Measurements from ENCODE around the gene CERS6.

Gene CERS6

DNA sequence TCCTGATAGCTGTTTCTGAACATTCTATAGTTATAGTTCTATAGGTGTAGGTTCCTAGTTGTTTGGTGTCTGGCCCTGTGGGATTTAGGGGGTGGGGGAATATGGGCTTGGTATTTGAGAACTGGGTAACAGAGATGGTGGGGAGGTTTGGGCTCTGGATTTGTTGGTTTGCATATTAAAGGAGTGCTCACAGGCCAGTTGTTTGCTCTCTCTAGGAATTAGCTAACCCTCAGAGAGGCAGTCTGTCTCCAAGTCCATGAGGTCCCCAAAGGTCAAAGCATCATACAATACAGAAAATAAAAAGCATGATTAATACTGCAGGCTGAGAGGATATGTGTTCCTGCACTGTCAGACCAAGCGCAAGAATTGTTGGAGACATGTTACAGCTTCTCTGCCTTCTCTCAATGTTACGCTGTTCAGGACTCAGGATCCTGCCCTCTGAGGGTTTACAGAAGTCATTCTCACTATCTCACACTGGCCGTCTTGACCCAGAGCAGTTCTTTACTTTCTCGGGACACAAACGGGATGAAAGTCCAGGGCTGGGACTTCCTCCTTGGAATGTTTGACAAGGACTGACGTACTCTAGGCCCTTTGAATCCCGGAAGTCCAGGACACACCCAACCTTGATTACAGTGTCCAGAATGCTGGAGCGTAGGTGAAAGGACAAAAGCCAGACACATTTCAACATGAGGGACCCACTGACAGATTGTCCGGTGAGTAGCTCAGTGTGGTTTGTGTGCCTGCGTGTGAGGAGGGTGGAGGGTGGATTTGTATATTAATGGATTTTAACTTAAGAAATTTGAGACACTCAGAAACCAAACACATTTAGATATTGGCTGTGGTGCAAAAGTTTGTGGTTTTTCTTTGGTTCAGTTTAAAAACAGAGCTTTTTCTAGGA, 346.1 kb downstream of the CERS6 start, which contains the start of gene NOSTRIN:
NOSTRIN (plus strand) TSS at position 677 of the 898 bp plus-strand sequence; CDS start at position 687, 10 bp downstream.
- DNase-seq (ENCODE audit: low spot score): no peak

DNA sequence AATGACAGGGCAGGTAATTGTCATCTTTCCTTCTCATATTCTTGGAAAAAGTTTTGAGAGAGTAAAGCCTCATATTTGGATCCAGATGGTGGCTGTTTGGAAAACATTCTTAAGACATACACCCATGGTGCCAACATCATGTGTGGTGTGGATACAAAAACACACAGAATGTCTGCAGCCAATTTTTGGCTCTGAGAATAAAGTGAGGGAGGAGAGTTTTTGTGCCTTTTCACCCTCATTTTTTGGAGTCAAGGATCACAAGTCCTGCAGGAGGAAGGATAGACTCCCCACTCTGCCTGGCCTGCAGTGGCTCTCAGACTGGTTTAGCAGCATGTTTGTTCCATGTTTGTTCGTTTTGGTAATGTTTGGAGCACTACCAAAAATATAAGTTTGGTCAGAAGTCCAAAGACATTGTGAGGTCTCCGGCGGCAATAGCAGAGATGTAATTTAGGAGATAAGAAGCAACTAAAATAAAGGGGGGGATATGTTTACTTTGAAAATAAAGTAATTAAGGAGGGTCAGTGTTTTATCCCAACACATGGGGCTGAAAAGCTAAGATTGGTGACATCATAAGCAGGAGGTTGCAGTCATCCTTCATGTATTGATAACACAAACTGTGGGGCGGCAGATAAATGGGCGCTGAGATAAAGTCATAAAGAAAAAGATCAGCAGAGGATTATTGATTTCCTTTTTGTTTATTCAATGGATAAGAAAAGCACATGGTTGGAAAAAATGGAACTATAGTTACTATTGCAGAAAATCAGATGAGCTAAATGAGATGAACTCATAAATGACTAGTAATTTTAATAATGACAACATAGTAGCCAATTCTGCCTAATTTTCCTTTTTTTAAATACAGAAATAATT, 347.0 kb downstream of the CERS6 start:
- DNase-seq (ENCODE audit: low spot score): no peak

DNA sequence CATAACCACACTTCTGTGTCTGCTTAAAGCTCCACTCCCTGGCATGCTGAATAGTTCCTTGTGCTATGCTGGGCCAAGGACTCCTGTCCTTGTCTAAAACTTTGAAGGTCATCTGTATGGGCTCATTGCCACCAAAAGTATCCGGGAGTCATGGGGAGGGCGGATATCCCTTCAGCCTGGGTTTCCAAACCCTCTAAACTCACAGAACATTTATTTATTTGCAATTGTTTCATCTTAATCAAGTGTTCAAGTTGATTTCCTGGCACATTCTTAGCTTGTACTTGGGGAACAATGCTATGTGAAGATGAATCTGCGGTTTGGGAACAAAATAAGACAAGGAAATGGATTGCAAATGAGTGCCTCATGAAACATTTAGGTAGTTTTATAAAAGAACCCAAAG, 348.1 kb downstream of the CERS6 start:
- DNase-seq (ENCODE audit: low spot score): no peak

DNA sequence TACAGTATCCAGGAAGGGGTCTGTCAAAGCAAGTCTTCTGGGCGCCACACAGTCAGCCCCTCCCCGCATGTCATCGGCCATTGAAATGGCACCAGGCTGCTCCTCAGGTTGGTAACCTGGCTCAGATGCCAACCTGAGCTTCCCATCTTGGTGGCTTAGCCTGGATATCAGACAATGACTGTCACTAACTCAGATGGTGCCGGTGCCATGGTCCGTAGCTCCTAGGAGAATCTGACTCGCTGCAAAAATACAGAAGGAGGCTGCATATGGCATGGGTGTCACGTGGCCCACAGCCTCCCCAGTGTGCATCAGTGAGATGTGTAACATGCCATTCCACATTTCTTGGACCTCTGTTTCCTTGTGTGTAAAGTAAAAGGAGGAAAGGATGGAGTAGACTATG, 349.5 kb downstream of the CERS6 start:
- no peak for DNase-seq (ENCODE audit: low spot score)

DNA sequence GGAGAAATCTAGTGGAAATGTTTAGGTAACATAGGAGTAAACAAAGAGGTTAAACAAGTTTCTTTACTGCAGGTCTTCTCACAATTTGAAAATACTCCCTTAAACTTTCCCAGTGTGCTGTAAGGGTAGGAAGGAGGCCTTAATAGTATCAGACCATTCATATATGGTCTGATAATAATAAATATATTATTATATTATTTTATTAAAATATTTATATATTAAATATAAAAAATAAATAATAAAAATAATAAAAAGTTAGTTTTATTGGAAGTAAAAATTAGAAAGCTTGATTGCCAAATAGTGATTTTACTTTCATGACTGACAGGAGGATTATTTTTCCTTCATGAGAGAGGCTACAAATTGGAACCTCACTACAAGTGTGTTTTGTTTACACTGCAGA, 353.5 kb downstream of the CERS6 start:
- DNase-seq (ENCODE audit: low spot score): no peak

DNA sequence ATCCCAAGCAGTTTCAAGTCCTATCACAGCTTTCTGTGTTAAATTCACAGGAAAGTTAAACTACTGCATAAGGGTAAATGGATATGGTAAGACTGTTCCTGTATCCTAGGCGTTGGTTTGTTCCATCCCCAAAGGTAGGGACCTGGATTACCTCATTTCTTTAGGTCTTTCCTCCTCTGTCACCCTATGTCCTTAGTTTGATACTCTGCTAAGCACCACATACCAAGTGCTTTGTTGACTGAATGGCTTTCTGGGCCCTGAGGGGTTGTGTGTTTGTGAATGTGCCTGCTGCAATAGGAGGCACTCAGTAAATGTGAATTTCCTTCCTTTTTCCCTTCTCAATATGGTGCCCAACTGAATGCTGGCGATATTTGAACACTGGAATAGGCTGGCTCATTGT, 354.2 kb downstream of the CERS6 start:
- no peak for DNase-seq (ENCODE audit: low spot score)

DNA sequence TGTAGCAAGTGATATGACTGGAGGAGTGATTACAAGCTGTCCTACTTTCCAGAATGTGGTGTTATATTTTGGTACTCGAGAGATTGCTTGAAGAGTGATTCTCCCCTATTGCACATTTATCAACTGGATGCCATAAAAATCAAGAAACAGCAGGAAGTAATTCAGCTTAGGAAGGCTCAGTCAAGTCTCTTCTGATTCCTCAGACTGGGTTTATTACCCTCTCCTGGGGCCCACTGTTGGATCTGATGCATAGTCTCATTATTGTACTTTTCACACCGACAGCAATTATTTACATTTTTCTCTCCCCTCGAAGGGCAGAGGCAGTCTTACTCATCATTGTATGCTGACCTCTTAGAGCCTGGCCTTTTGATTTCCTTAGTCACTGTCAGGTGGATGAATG, 355.6 kb downstream of the CERS6 start:
- no peak for DNase-seq (ENCODE audit: low spot score)

DNA sequence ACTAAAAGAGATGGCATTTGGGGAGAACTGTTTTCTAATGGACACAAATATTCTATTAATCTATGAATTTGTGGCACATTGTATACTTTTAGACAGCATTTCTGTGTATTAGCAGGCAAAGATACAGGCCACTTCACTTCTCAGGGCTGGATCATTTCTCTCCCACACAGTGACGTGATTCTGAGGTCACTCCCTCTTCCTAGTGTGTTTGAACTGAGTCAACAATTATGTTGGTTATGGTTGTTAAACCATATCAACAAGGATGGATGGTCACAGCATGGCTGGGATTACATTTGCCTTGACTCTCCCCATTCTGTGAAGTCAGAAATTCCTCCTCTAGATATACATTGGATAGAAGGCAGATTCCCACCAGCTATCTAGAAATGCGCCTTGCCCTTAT, 358.0 kb downstream of the CERS6 start:
- no peak for DNase-seq (ENCODE audit: low spot score)

DNA sequence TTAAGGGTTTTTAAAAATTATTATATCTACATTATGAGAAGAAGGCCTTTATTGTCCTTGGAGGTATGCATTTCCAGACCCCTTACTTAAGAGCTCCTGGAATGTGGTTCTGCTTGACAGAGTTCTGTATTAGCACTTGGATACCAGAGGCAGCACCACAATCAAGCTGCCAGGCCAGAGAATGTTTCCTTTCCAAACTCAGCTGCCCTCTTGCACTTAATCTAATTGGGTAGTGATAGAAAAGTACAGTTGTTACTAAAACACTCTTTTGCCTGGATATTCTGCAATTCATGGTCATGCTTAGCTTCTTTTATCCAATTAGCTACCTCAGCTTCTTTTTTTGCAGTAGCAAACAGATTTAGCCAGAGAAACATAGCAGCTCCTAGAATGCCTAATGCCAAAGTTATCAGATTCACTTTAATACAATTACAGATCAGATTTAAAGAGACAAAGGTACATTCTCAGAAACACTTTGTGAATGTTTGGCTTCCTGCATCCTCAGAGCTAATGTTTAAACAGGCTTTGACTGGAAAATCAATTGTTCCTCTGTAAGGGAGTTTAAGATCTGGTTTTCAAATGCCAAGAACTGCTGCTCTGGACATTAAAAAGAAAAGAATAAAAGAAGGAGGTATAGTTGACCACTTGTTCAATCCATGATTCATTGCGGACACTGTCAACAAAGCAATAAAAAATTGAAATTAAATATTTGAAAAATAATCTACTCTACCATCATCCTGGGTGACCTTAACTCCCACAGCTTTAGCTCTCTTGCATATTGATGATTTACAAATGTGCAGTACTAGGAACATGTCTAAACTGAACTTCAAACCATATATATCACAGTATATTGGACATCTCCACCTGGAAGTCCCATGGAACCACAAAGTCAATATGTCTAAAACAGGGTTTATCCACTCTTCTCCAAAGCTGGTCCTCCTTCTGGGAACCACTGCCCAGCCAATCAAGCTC, 359.2 kb downstream of the CERS6 start:
- DNase-seq (ENCODE audit: low spot score): no peak

DNA sequence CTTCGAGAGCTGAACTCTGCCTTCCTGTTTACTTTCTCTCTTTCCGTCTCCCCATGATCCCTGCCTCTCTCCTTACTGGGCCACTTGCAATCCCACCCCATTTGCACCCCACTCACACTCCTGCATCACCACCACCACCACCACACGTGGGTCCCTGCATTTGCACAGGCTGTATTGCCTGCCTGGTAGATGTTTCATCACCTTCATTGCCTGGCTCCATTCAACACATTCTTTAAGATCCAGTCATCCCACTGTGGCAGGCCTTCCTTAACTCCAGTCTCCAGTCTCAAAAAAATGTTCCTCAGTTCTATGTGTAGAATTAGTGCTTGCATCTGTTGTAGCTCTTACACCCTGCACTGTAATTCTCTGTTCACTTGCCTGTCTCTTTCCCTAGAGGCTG, 360.3 kb downstream of the CERS6 start:
- no peak for DNase-seq (ENCODE audit: low spot score)

DNA sequence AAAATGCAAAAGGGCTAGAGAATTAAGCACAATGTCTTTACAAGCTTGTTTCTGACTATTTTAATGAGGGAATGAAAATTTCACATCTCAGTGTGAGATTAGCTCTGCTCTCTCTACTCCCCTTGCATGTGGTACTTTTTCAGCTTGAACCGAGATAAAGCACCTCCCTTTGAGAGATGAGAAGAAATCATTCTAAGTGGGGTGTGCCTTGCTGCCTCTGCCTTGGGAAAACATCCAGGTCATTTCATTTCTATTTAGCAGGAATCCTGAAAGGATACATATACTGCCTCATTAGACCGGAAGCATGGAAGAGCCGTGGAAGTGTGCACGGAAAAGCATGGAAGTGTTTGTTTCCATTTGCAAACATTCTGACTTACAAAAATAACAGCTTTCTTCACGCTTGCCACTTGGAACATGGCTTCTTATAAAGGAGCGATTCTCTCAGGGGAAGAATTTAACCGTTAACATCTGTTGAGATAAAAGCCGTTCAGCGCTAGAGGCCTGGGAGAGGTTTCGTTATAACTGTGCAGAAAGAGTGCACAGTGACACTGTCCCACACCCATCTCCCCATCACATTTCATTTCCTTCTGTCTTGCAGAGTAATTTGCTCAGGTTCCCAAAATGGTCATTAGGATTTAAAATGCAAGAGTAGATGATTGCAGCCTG, 363.1 kb downstream of the CERS6 start:
- DNase-seq (ENCODE audit: low spot score): no peak

DNA sequence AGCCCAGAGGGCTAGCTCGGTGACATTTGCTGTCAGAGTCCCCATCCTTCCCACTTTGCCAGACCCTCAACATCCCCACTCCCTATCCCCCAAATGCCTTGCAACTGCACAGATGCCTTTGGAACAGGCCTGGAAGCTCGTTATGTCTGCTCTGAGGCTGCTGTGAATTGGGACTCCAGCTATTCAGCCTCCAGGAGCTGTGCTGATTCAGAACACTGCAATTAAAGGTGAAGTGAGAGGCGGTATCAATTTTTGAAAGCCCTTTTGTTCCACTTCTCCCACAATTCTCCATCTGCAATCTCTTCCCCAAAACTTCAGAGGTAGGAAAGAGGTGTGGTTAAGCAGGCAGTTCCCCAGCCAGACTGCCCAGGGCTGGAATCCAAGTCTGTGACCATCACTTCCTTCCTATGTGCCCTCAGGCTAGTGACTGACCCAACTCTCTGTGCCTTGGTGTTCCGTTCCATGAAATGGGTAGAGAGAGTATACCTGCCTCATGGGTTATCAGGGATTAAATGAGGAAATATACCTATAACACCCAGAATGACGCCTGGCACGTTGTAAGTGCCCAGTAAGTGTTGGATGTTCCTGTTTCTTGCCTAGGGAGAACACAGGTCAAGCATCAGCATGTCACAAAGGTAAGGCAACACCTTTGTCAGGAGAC, 363.9 kb downstream of the CERS6 start:
- no peak for DNase-seq (ENCODE audit: low spot score)

DNA sequence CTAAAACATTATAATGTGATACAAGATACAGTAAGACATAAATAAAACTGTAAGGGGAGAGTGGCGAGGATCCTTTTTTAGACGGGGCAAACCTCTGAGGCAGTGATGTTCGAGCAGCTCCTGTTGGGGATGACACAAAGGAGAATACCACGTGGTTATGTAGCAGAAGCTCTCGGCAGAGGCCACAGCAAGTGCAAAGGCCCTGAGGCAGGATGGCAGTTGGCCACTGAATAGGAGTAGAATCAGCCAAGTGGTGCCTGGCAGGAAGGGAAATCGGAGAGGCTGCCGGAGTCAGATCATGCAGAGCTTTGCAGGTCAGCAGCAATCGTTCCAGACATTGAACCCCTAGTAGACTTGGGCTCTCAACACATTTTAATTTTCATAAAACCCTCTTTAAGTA, 365.5 kb downstream of the CERS6 start:
- DNase-seq (ENCODE audit: low spot score): no peak

DNA sequence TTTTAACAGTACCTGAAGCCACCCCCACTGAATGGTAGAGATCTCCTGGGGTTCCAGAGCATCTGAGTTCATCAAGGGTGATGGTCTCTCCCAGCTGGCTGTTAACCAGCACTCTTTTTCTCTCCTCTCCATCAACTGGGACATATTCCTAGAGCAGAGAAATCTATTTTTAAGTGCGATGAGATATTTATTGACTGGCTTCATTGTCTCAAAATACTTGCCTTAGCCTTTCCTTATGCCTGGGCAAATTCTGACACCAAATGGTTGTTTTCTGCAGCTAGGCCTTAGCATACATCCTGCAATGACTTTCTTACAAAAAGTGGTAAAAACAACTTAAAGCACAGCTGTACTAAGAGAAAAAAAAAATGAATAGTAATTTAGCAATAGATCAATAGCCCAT, 365.9 kb downstream of the CERS6 start:
- no peak for DNase-seq (ENCODE audit: low spot score)

Measured in D341Med (cell line).